ENCODE results near the gene DIPK1C.

GRCh38 chr18:74430231-74430630 is 26.9 kb downstream of the DIPK1C start:
- TF ChIP-seq CTCF (IDR thresholded peaks at IDR 0.05): no peak
- TF ChIP-seq POLR2A (IDR thresholded peaks at IDR 0.05): no peak

Measured in transverse colon (tissue), 3 donors.